Liver (tissue), 9 donors: ENCODE data around the gene PRKCD. TPM values are rescaled to one million over a fixed set of nuclear protein-coding genes. Genes with fewer than 3 reads are reported as not detected.
"Not testable (repeated sequence)": the region's sequence is repeated elsewhere in the genome, so short reads cannot be mapped to it uniquely, and the experiment has no call there.

ENCODE experiments used
- DNase-seq: peaks from one replicate; pipeline ENCODE4 v3.0.0-alpha.2; 2017; ENCODE audit warnings: low spot score
- H3K27ac ChIP-seq, 2 donors: one replicate each; pipeline ENCODE4 v1.7.0; 2013; ENCODE audit warnings: inconsistent platforms in 2 of 2, low read length in 2 of 2, control low read depth in 1 of 2, low read depth in 1 of 2, mild to moderate bottlenecking in 1 of 2
- H3K27me3 ChIP-seq, 4 donors: one replicate each; pipeline versions ENCODE4 v1.6.1 to v1.7.0; 2013; ENCODE audit warnings: low read length in 3 of 4, inconsistent platforms in 1 of 4, mild to moderate bottlenecking in 1 of 4, moderate library complexity in 1 of 4; ENCODE audit not compliant: control insufficient read depth in 4 of 4, insufficient read depth in 4 of 4
- H3K36me3 ChIP-seq, 4 donors: one replicate each; pipeline versions ENCODE4 v1.6.1 to v1.7.0; 2013; ENCODE audit warnings: low read length in 3 of 4, mild to moderate bottlenecking in 3 of 4, low read depth in 1 of 4, moderate library complexity in 1 of 4; ENCODE audit not compliant: control insufficient read depth in 4 of 4, insufficient read depth in 3 of 4
- H3K4me1 ChIP-seq, 4 donors: one replicate each; pipeline versions ENCODE4 v1.6.1 to v1.7.0; 2013; ENCODE audit warnings: low read length in 3 of 4, mild to moderate bottlenecking in 3 of 4, moderate library complexity in 1 of 4; ENCODE audit not compliant: control insufficient read depth in 4 of 4, insufficient read depth in 4 of 4
- H3K4me3 ChIP-seq, 3 donors: one replicate each; pipeline versions ENCODE4 v1.6.1 to v1.7.0; 2013; ENCODE audit warnings: low read length in 3 of 3, control low read depth in 1 of 3, low read depth in 1 of 3, mild to moderate bottlenecking in 1 of 3
- H3K9ac ChIP-seq, 2 donors: one replicate each; pipeline ENCODE4 v1.7.0; 2013; ENCODE audit warnings: low read length in 2 of 2, mild to moderate bottlenecking in 2 of 2, moderate library complexity in 2 of 2, control low read depth in 1 of 2, low read depth in 1 of 2
- H3K9me3 ChIP-seq, 4 donors: one replicate each; pipeline versions ENCODE4 v1.6.1 to v1.7.0; 2013; ENCODE audit warnings: low read length in 3 of 4; ENCODE audit not compliant: control insufficient read depth in 4 of 4
- FOXA1 ChIP-seq: IDR thresholded peaks from 2 replicates; pipeline ENCODE4 v1.6.1; 2016; ENCODE audit warnings: antibody characterized with exemption
- GABPA ChIP-seq, 2 donors: IDR thresholded peaks in 1 of 2; conservative IDR thresholded peaks in 1 of 2; 2 replicates each; pipeline ENCODE4 v1.6.1; 2016; ENCODE audit warnings: antibody characterized with exemption in 2 of 2, mild to moderate bottlenecking in 1 of 2, moderate library complexity in 1 of 2
- HNF4A ChIP-seq, 2 donors: conservative IDR thresholded peaks; 2 replicates each; pipeline ENCODE4 v1.6.1; 2016; ENCODE audit warnings: antibody characterized with exemption in 2 of 2, mild to moderate bottlenecking in 2 of 2
- NR2F2 ChIP-seq: IDR thresholded peaks from 2 replicates; pipeline ENCODE4 v1.6.1; 2016; ENCODE audit warnings: antibody characterized with exemption
- RXRA ChIP-seq, 2 donors: IDR thresholded peaks; 2 replicates each; pipeline ENCODE4 v1.6.1; 2017 to 2018; ENCODE audit warnings: antibody characterized with exemption in 2 of 2, mild to moderate bottlenecking in 1 of 2
- SP1 ChIP-seq: IDR thresholded peaks from 2 replicates; pipeline ENCODE4 v1.6.1; 2018; ENCODE audit warnings: antibody characterized with exemption, mild to moderate bottlenecking
- TAF1 ChIP-seq: conservative IDR thresholded peaks from 2 replicates; pipeline ENCODE4 v1.6.1; 2016; ENCODE audit warnings: antibody characterized with exemption, mild to moderate bottlenecking
- YY1 ChIP-seq: IDR thresholded peaks from 2 replicates; pipeline ENCODE4 v1.6.1; 2016; ENCODE audit warnings: antibody characterized with exemption, mild to moderate bottlenecking
- WGBS: extraction: QIAGEN DNeasy Blood & Tissue Kit; methylation state at CpG from one replicate; pipeline ENCODE4 v1.1.7; 2013; 5-methylcytosine and 5-hydroxymethylcytosine counted together
- polyA plus RNA-seq, 2 donors: library from polyadenylated mRNA; stranded (reverse) in 1 of 2; unstranded in 1 of 2; fragments of 200-250 nt in 1 of 2; fragments of >200 nt in 1 of 2; fragmentation: Nextera tagmentation in 1 of 2; extraction: Ambion mirVana in 1 of 2; gene quantifications; one replicate each; pipeline versions ENCODE4 v1.2.1 to v1.2.3, GENCODE V29; 2013 to 2015
- total RNA-seq, 2 donors: library from RNA; depleted of rRNA; stranded (reverse); fragments of >200 nt; gene quantifications; one replicate each; pipeline ENCODE4 v1.2.3, GENCODE V29; 2014
- TF ChIP-seq, protein P1 (sequence below): IDR thresholded peaks from 2 replicates; pipeline ENCODE4 v1.6.1; 2016; ENCODE audit warnings: antibody characterized with exemption
- TF ChIP-seq, protein P2 (sequence below): IDR thresholded peaks from 2 replicates; pipeline ENCODE4 v1.6.1; 2016; ENCODE audit warnings: antibody characterized with exemption, mild to moderate bottlenecking
- donor health status: healthy.
- donor health status: healthy.
- donor health status: healthy.
- donor health status: healthy.
- donor health status: healthy.

Gene PRKCD
- total and polyA plus RNA-seq, 4 donors = 3.1 to 7.3 (median 3.4) TPM

- DNase-seq = no peak
Measured at GRCh38 chr3:53149699-53150098, 11.3 kb upstream of the PRKCD start.

DNA sequence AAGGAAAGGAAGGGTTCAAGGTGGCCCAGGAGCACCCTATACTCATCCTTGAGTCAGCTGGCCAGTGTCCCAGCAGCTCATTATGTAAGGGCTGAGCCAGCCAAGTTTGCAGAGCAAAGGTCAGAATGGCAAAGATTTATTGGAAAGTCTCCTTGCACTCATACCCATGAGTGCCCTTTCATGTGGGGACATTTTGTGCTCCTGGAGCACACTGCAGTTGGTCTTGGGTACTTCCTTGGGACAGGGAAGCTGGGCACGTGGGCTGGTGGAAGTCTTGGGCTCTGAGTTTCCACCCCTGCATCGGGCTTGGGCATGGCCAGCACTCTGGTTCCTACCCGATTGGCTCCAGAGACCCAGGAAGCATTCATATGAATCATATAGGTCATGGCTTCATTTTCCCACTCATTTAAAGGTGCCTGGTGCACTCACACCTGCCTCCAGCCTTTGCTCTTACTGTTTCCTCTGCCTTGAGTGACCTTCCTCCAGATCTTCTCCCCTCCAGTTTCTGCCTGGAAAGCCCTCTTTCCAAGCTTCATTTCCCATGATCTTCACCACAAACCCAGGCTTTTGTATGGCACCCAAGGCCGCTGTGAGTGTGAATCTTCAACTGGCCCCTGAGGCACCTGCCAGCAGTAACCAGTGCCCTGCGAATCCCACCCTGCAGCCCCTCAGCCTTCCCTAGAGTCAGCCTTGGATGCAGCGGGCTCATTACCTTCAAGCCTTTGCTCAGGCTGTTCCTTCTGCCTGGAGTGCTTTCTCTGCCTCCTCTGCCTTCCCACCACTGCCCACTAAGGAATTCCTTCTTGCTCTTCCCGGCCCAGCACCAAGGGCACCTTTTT, 10.5 kb upstream of the PRKCD start:
- WGBS = 77% methylated on average over 7 of the region's 7 CpGs
- peak overlapping the region in 1 of 3 donors; percentile 1 for H3K4me3 ChIP-seq
- H3K4me1 ChIP-seq = peaks cover 10 to 30% (median 19%) of the 10 kb centered on the region in 4 donors
- TF ChIP-seq FOXA1 (no peak), HNF4A (conservative IDR thresholded peaks at IDR 0.05) (peak; percentile 86 to 87), GABPA (IDR thresholded peaks at IDR 0.05 in 1 of 2, conservative IDR thresholded peaks at IDR 0.05 in 1 of 2) (no peak), NR2F2 (peak; percentile 45), TAF1 (no peak), YY1 (peak; percentile 55), SP1 (peak; percentile 78), RXRA (IDR thresholded peaks at IDR 0.05) (peak; percentile 70 to 83)
- TF ChIP-seq, protein P1, sequence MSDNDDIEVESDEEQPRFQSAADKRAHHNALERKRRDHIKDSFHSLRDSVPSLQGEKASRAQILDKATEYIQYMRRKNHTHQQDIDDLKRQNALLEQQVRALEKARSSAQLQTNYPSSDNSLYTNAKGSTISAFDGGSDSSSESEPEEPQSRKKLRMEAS = no peak
- TF ChIP-seq, protein P2, sequence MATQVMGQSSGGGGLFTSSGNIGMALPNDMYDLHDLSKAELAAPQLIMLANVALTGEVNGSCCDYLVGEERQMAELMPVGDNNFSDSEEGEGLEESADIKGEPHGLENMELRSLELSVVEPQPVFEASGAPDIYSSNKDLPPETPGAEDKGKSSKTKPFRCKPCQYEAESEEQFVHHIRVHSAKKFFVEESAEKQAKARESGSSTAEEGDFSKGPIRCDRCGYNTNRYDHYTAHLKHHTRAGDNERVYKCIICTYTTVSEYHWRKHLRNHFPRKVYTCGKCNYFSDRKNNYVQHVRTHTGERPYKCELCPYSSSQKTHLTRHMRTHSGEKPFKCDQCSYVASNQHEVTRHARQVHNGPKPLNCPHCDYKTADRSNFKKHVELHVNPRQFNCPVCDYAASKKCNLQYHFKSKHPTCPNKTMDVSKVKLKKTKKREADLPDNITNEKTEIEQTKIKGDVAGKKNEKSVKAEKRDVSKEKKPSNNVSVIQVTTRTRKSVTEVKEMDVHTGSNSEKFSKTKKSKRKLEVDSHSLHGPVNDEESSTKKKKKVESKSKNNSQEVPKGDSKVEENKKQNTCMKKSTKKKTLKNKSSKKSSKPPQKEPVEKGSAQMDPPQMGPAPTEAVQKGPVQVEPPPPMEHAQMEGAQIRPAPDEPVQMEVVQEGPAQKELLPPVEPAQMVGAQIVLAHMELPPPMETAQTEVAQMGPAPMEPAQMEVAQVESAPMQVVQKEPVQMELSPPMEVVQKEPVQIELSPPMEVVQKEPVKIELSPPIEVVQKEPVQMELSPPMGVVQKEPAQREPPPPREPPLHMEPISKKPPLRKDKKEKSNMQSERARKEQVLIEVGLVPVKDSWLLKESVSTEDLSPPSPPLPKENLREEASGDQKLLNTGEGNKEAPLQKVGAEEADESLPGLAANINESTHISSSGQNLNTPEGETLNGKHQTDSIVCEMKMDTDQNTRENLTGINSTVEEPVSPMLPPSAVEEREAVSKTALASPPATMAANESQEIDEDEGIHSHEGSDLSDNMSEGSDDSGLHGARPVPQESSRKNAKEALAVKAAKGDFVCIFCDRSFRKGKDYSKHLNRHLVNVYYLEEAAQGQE = no peak
- no peak for DNase-seq
- no peaks in the 10 kb centered on the region for H3K27me3 ChIP-seq
- H3K9ac ChIP-seq = no peak overlapping the region
- no peaks in the 10 kb centered on the region for H3K36me3 ChIP-seq
- peak overlapping the region in 1 of 2 donors; percentile 23 for H3K27ac ChIP-seq
- no peaks in the 10 kb centered on the region for H3K9me3 ChIP-seq

More at GRCh38 chr3:53149699-53150098, 11.3 kb upstream of the PRKCD start:
- Histone ChIP-seq H3K4me1 (peaks cover 8 to 23% (median 14%) of the 10 kb centered on the region in 4 donors), H3K36me3 (no peaks in the 10 kb centered on the region), H3K9me3 (no peaks in the 10 kb centered on the region), H3K9ac (no peak overlapping the region), H3K27me3 (no peaks in the 10 kb centered on the region), H3K27ac (no peak overlapping the region), H3K4me3 (no peak overlapping the region)
- no peak for TF ChIP-seq RXRA (IDR thresholded peaks at IDR 0.05)
- 88% methylated on average over 4 of the region's 4 CpGs for WGBS

DNA sequence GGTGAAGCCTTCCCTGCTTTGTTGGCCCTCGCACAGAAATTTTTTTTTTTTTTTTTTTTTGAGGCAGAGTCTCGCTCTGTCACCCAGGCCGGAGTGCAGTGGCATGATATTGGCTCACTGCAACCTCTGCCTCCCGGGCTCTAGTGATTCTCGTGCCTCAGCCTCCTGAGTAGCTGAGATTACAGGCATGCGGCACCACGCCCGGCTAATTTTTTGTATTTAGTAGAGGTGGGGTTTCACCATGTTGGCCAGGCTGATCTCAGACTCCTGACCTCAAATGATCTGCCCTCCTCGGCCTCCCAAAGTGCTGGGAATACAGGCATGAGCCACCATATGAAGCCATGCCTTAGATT, 9.9 kb upstream of the PRKCD start:
- not testable (repeated sequence) for H3K4me3 ChIP-seq, H3K9me3 ChIP-seq, H3K27me3 ChIP-seq, H3K36me3 ChIP-seq, H3K9ac ChIP-seq, DNase-seq, H3K27ac ChIP-seq
- WGBS = 85% methylated on average over 9 of the region's 9 CpGs
- peaks cover 12 to 36% (median 24%) of the 10 kb centered on the region in 4 donors for H3K4me1 ChIP-seq
